Stimulated activated CD4-positive, alpha-beta T cell treated with anti-CD3 and anti-CD28 coated beads, Interleukin-12 subunit alpha, Interleukin-12 subunit beta, amount 100 ng/mL, for 4 hours (primary cell): ENCODE results near the gene RUFY1.

ENCODE experiments used
- DNase-seq: peaks from one replicate; pipeline ENCODE4 v3.0.0-alpha.2; 2020

Gene RUFY1

DNA sequence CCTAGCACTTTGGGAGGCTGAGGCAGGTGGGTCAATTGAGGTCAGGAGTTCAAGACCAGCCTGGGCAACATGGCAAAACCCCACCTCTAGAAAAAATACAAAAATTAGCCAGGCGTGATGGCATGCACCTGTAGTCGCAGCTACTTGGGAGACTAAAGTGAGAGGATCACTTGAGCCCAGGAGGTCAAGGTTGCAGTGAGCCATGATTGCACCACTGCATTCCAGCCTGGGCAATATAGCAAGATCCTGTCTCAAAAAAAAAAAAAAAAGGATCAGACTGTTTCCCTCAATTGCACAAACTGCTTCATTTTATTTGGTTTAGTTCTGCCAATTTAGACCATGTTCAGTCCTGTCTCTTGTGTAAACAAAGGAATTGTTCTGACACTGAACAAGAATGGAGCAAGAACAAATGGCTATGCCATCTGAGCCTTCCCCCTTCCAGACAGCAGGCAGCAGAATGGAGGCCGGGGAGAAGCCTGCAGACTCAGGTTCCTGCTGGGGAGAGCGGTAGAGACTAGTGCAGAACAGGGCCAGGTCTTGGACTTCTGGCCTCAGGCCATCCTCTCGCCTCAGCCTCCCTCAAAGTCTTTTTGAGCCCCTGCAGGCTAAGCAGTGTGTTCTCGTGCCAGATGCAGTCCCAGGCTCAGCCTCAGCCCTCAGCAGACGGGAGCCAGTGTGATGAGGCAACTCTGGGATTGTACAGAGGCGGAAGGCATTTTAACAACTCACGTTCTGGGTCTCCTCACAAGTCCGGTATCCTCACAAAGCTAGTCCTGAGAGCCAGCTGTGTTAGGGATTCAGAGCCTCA lies 54.9 kb downstream of the RUFY1 start:
- DNase-seq = no peak

DNA sequence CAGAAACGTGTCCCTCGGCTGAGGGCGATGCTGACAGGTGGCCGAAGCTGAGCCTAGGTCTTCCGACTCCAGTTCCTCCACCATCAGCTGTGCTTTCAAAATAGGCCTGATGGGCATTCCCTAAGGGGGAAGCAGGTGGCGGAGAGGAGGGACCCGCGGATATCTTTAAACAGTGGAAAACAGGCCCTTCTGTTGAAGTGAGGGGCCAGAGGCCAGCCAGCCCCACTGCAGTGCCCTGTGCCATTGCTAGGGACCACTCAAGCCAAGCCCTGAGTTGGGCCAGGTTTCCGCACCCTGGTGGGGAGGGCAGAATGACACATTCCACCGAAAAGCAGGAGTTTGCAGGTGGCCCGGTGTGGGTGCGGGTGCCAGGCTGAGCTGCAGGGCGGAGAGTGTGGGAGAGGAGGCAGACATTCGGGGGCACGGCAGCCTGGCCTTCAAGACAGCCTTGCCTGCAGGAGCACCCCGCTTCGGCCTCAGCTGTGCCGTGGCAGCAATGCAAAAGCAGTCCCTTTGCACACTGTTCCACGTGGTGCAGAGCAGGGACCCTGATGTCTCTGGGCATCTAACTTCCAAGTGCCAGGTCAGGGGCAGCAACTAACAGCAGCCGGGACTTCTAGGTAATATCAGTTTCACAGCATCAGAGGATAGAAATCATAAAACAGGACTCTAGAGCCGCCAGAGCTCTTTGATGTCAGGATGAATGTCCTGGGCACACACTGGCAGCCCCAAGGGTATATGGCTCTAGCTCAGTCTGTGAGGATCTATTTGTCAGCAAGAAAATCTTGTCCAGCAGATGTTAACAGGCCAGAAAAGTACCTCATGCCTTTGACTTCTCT lies 55.9 kb downstream of the RUFY1 start:
- no peak for DNase-seq

DNA sequence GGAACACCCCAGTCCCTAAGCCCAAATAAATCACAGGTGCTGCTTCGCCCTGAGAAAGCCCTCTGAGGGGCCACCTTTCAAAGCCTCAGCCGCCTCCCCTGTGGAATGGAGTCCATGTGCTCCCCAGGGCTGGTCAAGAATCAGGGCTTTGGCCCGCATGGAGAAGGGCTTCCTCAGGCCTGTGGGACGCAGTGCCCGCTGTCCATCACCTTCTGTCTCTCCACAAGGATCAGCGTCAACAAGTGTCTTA lies 56.5 kb downstream of the RUFY1 start:
- no peak for DNase-seq

DNA sequence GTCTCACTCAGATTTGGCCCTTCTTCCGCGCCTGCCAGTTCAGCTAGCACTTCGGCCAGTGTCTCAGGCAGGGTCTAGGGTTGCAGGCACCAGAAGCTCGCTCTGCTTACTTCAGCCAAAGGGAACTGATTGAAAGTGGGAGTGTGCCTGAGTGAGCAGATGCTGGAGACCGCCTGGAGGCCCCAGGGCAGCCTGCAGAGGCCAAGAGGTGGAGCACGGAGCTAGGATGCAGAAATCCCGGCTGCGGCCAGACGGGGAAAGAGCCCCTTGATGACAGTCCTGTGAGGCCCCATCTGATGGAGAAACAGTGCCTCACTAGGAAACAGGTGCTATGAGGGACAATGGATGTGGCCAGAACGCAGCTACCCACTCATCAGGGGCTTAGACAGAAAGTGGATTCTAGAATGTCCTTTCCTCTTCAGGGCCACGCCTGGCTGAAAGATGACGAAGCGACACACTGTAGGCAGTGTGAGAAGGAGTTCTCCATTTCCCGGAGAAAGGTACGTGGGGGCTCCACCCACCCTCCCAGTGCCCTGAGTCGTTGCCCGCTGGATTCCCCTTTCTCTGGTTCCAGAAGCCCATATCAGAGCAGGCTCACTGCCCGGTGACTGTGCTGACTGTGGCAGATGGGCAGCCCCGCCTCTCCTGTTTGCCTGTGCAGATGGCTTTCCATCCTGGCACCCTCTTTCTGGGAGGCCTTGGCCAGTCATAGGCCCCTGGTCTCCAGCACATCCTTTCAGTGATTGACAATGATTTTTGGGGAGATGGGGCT lies 57.0 kb downstream of the RUFY1 start:
- no peak for DNase-seq

DNA sequence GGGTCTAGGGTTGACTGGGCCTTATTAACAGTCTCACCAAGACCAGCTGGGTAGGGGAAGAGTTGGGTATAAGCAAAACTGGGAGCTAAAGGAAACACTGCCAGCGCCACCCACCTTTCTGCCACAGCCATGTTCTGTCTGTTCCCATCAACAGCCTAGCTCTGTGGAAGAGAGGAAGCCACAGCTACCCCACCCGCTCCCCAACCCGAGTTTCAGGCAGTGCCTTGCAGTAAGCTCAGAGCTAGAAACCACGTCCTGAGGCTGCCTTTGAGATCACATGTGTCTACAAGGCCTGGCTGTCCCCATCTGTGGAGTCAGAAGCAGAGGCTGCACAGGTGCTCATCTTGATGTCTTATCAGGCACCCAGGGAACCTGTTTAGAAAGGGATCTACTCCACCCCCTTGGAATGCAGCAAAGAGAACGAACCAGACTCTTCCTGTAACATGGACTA lies 57.8 kb downstream of the RUFY1 start:
- no peak for DNase-seq

DNA sequence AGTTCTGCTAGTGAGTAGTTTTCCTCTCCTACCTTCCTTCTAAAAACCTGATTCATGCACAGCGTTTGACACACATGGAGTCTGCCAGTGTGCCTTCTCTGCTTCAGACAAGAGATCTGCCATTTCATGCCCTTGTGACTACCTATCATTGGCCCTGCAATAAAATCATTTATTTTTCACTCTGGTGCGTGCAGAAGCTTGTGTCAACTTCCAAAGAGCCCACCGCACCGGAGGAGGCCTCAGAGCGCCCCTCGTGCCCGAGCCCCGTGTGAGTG lies 59.4 kb downstream of the RUFY1 start:
- DNase-seq = no peak

DNA sequence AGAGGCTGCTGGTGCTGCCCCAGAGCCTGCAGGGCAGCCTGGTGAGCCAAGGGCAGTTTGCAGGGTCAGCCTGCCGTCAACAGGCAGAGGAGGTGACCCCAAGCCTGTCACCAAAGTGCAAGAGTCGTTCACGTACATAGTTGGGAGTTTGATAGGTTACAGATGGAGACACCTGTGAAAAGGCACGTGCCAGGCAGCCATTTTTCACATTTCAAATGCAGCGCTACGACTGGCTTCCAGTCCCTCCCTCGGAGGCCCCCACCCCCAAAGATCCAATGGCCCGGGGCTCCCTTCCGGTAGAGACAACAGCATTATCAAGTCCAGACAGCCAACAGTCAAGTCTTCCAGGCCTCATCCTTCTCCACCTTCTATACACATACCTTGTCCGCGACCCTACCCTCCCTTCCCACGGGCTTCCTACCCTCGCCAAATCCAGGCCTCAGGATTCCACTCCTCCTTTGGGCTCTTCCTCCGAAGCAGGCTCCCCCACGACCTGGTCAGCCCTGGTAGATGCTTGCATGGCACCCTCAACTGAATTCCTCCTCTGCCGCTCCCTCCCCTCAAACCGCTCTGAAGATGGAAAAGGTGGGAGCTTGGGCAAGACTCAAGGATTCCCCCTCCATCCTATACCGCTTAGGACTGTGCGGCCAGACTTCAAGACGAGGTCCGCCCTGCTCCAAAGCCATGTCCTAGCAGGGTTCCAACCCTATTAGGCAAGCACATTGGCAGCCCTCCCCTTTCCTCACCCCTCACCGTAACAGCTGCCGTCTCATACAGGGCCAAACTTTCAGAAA lies 60.0 kb downstream of the RUFY1 start:
- no peak for DNase-seq

DNA sequence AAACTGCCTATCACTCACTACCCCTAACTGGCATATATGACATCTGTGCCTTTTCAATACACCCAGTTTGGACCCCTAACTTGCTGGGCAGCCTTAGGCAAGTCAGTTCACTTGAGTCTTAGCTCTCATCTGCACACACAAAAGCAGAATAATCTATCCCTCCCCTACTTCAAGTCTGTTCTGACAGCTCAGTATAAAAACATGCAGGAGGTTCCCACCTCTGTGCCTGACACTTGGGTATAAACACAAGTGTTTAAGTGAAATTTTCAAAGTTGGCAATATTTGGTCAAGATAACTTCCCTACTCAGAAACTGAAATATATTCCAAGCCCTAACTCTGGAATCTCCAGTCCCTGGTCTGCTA lies 60.5 kb downstream of the RUFY1 start:
- DNase-seq = no peak

DNA sequence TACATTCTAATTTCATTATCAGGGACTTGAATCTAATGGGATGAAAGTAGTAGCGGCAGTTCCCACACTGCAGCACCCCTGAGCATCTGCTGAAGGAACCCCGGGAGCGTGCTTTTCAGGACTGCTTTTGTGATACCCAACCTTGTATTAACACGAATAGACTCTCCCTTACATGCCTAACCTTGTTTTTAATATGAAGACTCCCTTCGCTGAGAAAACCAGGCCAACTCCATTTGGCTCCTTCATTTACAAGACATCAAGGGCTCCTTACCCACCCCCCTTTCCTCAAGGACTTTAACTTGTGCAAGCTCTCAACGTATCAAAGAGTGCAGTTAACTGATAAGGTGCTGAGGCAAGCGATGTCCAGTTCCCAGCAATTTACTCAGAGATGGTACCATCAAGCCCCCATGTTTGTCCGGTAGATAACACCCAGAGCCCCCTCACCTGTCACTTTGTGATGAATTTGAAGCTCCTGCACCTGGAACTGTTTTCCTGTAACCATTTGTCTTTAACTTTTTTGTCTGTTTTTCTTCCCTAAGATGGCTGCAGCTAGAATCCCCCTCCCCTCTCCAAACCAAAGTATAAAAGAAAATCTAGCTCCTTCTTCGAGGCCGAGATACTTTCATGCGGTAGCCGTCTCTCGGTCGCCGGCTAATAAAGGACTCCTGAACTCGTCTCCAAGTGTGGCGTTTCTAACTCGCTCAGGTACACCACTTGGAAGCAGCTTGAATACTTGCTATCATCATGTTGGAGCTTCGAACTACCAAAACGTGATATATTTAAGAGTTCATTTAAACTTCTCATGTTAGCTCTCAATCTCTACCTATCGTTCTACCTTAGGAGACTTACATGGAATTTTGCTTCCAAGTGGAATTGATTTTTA lies 62.5 kb downstream of the RUFY1 start:
- DNase-seq = no peak

DNA sequence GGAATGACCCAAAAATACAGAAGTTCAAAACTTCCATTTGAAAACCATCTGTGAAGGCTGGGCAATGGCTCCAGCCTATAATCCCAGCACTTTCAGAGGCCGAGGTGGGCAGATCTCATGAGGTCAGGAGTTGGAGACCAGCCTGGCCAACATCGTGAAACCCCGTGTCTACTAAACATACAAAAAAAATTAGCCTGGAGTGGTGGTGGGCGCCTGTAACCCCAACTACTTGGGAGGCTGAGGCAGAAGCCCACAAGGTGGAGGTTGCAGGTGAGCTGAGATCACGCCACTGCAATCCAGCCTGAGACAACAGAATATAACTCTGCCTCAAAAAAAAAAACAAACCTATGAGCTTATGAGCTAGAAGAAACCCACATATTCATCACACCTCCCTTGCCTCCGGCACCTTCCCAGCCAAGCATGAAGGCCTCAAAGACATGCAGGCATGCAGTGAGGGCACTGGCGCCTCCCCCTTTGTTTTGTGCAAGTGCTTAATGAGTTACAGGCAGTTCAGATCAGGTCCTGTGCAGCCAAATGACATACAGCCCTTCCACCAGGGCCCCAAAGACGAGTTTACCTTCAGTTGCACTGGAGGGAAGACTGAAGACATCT lies 63.2 kb downstream of the RUFY1 start:
- no peak for DNase-seq

DNA sequence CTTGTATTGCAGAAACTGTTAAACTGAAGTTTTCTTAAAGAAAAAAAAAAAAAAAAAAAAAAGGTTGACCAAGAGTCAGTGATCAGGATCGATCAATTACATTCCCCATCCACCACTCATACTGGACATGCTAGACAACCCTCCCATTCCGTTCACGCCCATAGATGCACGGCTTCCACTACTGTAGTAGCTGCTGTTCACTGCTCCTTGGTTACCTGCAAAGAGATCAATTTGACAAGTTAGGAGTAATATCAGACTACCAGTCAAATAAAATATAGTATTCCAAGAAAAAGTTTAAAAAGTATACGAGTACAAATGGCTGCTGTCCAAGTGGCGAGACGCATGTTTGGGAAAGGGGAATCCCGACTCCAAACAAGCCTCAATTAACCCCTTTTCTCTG lies 64.4 kb downstream of the RUFY1 start:
- DNase-seq = no peak

DNA sequence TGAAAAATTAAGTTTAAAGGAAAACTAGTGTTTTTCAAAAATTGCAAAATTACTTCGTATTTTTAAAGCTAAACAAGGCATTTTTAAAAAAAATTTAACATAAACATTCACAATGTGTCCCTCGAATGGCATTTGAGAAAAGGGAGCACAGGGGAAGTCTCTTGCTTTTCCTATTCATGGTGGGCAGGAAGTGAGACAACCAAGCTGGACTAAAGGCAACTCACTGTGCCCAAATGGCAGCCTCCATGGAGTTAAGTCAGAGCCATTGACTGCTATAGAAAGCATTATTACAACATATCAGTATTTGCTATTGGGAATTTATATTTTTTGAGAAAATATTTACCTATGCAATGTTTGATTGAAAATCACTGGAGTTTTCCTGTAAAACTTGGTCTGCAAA lies 64.8 kb downstream of the RUFY1 start:
- DNase-seq = no peak

DNA sequence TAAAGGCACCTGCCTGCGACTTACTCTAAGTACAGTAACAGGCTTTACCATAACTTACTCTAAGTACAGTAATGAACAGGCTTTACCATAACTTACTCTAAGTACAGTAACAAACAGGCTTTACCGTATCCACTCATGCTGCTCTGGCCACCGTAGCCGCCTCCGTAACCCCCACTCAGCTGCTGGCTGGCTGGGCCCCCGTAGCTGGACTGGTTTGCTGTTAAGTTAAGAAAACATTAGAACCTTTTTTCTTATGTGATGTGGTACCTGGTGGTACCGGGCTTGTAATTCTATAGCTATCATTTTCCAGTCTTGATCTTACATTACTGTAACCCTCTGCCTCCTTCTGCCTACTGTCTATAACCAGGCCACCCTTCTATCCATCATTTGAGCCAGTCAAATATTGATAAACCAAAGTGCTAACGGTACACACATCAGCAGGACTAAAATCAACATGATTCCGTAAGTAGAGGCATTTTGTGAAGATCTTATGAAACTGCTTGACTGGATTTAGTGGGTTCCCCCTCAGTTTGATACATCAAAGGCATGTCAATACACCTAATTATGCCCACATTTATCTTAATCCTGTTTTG lies 65.7 kb downstream of the RUFY1 start:
- no peak for DNase-seq

DNA sequence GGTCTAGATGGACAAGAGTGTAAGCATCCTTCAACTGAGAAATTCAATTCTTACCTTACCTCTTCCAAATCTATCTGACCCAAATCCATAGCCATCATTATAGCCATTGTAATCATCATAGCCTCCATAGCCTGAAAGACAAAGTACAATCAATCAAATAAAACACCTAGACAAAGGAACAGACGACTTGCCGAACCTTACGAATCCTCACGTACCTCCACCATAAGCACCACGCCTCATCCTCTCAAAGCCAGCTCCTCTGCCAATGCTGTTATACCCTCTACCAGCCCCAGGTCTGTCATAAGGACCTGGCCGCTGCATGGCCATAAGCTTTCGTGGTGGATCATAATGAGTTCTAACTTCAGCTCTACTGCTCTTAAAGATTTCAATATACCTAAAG lies 67.6 kb downstream of the RUFY1 start:
- DNase-seq = no peak

DNA sequence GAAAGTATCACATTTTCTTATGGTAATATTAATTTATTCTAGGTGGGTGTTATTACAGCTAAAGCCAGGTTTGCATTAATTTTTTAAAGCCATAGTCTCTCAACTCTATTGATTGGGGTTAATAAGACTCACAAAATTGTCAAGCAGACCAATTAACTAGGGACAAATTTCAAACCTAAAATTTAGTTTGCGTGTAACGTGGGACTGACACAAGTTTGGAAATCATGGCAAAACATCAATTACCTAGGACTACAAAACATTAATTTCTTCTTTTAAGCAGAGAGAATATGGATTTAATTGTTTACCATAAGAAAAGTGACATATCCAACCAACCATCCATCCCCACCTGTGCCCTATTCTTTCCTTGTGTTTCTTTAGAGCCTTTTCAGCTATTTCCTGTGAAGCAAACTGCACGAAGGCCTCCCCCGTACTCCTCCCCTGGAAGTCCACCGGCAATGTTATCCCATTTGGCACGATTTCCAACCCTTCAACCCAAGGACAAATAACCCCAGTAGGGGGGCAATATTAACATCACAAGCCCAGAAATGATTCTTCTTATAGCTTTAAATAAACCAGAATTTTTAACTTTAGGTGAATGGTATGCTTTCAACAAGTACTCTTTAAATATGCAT lies 68.7 kb downstream of the RUFY1 start:
- no peak for DNase-seq

DNA sequence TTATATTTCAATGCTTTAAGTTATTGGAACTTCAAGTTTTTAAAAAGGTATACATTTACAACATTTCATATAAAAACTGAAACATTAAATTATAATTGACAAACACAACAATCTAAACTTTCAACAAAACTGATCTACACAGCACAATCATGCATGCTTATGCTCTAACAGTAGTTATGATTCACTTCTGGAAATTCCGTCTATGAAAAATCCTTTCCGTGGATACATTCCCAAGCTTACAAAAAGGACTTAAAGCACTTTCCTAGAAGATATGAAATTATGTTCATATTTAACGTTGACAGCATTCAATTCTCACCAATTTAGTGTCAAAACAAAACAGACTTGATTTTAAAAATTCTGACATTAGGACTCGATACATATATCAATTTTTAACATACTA lies 69.4 kb downstream of the RUFY1 start:
- no peak for DNase-seq

DNA sequence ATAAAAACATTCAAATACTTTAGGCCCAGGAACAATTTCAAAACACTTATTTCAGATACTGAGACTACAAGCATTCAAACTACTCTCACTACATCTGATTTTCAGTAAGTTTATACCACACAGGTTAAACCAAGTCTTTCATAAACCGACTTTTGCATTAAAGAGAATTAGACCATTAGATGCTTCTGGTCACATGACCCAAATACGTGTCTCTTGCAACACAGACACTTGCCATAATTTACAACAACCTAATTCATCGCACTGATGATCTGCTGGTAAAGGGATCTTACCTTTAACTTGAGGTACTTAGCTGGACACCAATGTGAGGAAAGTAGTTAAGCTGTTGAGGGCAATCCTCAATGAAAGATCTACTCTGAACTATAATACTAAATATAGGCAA lies 69.9 kb downstream of the RUFY1 start:
- no peak for DNase-seq

DNA sequence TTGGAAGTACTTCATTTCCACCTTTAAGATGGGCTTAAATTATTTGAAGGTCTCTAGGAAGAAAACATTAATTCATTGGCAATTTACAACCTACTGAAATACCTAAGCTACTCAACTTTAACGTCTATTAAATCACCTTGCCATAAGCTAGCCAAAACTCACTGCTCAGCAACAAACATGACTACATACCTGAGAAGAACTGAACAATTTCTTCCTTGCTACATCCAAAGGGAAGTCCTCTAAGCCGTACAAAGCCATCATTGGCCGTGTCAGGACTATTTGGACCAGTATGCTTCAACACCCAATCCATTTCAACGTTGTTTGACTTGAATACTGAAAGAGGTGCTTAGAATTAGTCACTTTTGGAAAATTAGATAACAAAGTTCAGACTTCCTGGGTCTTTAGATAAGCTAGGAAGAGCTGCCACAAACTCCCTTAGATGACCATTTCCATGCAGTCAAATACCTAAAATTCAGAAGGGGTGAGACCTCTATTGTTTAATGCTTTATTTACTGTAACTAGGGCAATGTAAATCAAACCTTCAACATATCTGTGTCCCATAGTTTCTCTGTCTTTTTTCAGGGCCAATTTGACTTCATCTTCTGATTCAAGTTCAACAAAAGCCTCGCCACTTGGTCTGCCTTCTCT lies 70.5 kb downstream of the RUFY1 start:
- DNase-seq = no peak

DNA sequence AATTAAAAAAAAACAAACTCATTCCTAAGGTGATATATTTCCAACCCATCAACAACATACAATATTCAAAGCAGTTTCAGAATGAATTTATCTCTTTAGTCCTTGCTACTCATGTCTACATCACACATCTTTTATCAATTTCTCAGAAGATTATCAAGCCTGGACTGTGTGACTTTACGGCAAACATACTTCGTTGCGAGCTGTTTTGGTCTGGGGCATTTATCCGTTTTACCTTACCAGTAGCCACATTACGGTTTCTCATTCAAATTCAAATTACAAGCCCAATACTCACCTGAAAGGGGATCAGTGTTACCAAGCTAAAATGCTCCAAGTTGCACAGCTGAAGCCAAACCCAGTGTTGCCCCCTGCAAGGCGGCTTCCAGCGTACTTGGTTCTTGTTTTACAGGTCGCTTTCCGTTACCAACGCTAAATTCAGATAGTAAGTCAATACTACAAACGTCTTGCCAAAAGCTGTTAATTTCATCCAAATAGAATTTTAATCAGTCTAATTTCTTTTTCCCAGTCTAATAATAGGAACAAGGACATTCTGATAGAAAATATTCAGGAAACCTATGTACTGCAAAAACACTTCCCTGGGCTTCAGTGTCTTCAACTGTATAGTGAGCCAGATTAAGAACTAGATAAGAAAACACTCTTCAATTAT lies 71.3 kb downstream of the RUFY1 start:
- no peak for DNase-seq
